Measurements from ENCODE around the gene FRYL.

DNA sequence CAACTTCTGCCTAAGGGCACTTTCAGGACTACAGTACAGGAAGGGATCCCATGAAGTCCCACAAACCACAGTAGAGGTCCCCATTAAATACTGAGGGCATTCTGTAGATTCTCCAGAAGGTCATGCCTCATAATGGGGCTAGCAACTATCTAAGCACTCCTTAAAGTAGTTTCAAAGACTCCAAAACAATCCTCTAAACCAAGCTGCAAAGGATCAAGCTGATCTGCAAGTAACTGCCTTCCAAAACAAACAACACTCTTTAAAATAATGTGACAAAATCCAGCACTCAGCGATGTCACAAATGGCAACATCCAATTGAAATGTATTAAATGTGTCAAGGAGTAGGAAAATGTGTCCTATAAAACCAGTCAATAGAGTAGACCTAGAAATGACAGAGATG lies 118.7 kb downstream of the FRYL start:
- TF ChIP-seq, protein P1, sequence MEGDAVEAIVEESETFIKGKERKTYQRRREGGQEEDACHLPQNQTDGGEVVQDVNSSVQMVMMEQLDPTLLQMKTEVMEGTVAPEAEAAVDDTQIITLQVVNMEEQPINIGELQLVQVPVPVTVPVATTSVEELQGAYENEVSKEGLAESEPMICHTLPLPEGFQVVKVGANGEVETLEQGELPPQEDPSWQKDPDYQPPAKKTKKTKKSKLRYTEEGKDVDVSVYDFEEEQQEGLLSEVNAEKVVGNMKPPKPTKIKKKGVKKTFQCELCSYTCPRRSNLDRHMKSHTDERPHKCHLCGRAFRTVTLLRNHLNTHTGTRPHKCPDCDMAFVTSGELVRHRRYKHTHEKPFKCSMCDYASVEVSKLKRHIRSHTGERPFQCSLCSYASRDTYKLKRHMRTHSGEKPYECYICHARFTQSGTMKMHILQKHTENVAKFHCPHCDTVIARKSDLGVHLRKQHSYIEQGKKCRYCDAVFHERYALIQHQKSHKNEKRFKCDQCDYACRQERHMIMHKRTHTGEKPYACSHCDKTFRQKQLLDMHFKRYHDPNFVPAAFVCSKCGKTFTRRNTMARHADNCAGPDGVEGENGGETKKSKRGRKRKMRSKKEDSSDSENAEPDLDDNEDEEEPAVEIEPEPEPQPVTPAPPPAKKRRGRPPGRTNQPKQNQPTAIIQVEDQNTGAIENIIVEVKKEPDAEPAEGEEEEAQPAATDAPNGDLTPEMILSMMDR (IDR thresholded peaks at IDR 0.05 in 2 of 3, conservative IDR thresholded peaks at IDR 0.05 in 1 of 3; ENCODE audit: borderline replicate concordance in 1 of 3, insufficient read depth in 1 of 3, low read depth in 2 of 3, low read length in 2 of 3), result no peak
- TF ChIP-seq POLR2A (IDR thresholded peaks at IDR 0.05; ENCODE audit: borderline replicate concordance, extremely low read depth, insufficient read depth, insufficient read length) (no peak), EZH2 (IDR thresholded peaks at IDR 0.05) (no peak), EZH2phosphoT487 (IDR thresholded peaks at IDR 0.05; ENCODE audit: borderline replicate concordance) (no peak), FOSL1 (IDR thresholded peaks at IDR 0.05; ENCODE audit: low read depth) (no peak), POLR2AphosphoS5 (IDR thresholded peaks at IDR 0.05; ENCODE audit: low read depth, low read length) (no peak), SIN3A (IDR thresholded peaks at IDR 0.05; ENCODE audit: low read depth) (no peak), SP1 (IDR thresholded peaks at IDR 0.05; ENCODE audit: low read depth) (no peak), SRF (IDR thresholded peaks at IDR 0.05; ENCODE audit: low read depth) (no peak)
- TF ChIP-seq, protein P2, sequence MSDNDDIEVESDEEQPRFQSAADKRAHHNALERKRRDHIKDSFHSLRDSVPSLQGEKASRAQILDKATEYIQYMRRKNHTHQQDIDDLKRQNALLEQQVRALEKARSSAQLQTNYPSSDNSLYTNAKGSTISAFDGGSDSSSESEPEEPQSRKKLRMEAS (IDR thresholded peaks at IDR 0.05), result no peak
- TF ChIP-seq, protein P3, sequence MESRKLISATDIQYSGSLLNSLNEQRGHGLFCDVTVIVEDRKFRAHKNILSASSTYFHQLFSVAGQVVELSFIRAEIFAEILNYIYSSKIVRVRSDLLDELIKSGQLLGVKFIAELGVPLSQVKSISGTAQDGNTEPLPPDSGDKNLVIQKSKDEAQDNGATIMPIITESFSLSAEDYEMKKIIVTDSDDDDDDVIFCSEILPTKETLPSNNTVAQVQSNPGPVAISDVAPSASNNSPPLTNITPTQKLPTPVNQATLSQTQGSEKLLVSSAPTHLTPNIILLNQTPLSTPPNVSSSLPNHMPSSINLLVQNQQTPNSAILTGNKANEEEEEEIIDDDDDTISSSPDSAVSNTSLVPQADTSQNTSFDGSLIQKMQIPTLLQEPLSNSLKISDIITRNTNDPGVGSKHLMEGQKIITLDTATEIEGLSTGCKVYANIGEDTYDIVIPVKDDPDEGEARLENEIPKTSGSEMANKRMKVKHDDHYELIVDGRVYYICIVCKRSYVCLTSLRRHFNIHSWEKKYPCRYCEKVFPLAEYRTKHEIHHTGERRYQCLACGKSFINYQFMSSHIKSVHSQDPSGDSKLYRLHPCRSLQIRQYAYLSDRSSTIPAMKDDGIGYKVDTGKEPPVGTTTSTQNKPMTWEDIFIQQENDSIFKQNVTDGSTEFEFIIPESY (IDR thresholded peaks at IDR 0.05; ENCODE audit: extremely low read depth, insufficient replicate concordance, low read length), result no peak
- TF ChIP-seq, protein P4, sequence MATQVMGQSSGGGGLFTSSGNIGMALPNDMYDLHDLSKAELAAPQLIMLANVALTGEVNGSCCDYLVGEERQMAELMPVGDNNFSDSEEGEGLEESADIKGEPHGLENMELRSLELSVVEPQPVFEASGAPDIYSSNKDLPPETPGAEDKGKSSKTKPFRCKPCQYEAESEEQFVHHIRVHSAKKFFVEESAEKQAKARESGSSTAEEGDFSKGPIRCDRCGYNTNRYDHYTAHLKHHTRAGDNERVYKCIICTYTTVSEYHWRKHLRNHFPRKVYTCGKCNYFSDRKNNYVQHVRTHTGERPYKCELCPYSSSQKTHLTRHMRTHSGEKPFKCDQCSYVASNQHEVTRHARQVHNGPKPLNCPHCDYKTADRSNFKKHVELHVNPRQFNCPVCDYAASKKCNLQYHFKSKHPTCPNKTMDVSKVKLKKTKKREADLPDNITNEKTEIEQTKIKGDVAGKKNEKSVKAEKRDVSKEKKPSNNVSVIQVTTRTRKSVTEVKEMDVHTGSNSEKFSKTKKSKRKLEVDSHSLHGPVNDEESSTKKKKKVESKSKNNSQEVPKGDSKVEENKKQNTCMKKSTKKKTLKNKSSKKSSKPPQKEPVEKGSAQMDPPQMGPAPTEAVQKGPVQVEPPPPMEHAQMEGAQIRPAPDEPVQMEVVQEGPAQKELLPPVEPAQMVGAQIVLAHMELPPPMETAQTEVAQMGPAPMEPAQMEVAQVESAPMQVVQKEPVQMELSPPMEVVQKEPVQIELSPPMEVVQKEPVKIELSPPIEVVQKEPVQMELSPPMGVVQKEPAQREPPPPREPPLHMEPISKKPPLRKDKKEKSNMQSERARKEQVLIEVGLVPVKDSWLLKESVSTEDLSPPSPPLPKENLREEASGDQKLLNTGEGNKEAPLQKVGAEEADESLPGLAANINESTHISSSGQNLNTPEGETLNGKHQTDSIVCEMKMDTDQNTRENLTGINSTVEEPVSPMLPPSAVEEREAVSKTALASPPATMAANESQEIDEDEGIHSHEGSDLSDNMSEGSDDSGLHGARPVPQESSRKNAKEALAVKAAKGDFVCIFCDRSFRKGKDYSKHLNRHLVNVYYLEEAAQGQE (IDR thresholded peaks at IDR 0.05; ENCODE audit: low read depth), result no peak

Measured in HCT116 (cell line).